Vagina (tissue), 2 donors: ENCODE results near the gene ASTN2.

Experiments
- POLR2A ChIP-seq, 2 donors: fragments of 450-650 bp; IDR thresholded peaks; one replicate each; pipeline ENCODE4 v1.6.1; 2017; ENCODE audit warnings: antibody characterized with exemption in 2 of 2, mild to moderate bottlenecking in 2 of 2, moderate library complexity in 2 of 2
- TF ChIP-seq, protein P1 (sequence below), 3 experiments: fragments of 450-650 bp in 2 of 3; fragments of 200-600 bp in 1 of 3; sonication (generic) in 1 of 3; IDR thresholded peaks; one replicate each; pipeline ENCODE4 v1.5.1; 2017 to 2019; ENCODE audit warnings: antibody characterized with exemption in 3 of 3, mild to moderate bottlenecking in 2 of 3, moderate library complexity in 2 of 3

DNA sequence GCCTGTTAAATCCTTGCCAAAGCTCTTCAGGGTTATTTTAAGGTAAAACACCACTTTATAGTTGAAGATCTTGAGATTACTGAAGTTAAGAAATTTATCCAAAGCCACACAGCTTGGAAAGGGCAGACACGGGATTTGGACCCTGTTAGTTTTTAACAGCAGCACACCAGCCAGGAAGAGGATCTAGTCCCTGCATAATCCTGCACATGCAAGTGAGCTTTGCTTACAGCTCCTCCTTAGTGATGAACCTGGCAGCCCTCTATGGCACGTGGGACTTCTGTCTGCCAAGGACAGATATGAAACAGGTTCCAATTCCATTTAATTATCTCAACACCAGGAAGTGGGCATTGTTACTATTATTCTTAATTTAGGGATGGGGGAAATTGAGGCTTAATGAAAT lies 619.0 kb downstream of the ASTN2 start:
- TF ChIP-seq POLR2A (IDR thresholded peaks at IDR 0.05), result no peak
- TF ChIP-seq, protein P1, sequence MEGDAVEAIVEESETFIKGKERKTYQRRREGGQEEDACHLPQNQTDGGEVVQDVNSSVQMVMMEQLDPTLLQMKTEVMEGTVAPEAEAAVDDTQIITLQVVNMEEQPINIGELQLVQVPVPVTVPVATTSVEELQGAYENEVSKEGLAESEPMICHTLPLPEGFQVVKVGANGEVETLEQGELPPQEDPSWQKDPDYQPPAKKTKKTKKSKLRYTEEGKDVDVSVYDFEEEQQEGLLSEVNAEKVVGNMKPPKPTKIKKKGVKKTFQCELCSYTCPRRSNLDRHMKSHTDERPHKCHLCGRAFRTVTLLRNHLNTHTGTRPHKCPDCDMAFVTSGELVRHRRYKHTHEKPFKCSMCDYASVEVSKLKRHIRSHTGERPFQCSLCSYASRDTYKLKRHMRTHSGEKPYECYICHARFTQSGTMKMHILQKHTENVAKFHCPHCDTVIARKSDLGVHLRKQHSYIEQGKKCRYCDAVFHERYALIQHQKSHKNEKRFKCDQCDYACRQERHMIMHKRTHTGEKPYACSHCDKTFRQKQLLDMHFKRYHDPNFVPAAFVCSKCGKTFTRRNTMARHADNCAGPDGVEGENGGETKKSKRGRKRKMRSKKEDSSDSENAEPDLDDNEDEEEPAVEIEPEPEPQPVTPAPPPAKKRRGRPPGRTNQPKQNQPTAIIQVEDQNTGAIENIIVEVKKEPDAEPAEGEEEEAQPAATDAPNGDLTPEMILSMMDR (IDR thresholded peaks at IDR 0.05), result no peak
